WTC11 (cell line): ENCODE data around the gene VTN. TPM values are rescaled to one million over a fixed set of nuclear protein-coding genes. Genes with fewer than 3 reads are reported as not detected.
A peak's percentile ranks its signal among the peaks of the same experiment; 100 is the strongest.

ENCODE experiments used
- ATAC-seq: fragments of 200-7000 bp; cut with Tn5 transposase; 2 replicates; pipeline ENCODE4 v1.10.0; 2021; ENCODE audit warnings: mild to moderate bottlenecking, moderate library complexity
- CTCF ChIA-PET: fragments of 300-600 bp; sonication (Branson Sonifier 250); formaldehyde crosslinking; loops from one replicate; lab custom pipeline; 2021; ENCODE audit warnings: antibody characterized with exemption; lab: Charles Lee
- POLR2A ChIA-PET: fragments of 350-600 bp; sonication (Branson Sonifier 250); formaldehyde crosslinking; loops from one replicate; lab custom pipeline; 2021; ENCODE audit warnings: antibody characterized with exemption; lab: Charles Lee
- DNase-seq: peaks from one replicate; pipeline ENCODE4 v3.0.0; 2021; ENCODE audit warnings: low spot score
- H3K27ac Mint-ChIP-seq: 2 replicates; pipeline ENCODE4 v1.8.0; 2021; ENCODE audit warnings: mixed read lengths
- H3K27me3 Mint-ChIP-seq: 2 replicates; pipeline ENCODE4 v1.8.0; 2021; ENCODE audit warnings: low read depth, mild to moderate bottlenecking, moderate library complexity, mixed read lengths
- H3K36me3 Mint-ChIP-seq: 2 replicates; pipeline ENCODE4 v1.8.0; 2021; ENCODE audit warnings: mixed read lengths
- H3K4me1 Mint-ChIP-seq: 2 replicates; pipeline ENCODE4 v1.8.0; 2022; ENCODE audit warnings: mixed read lengths
- H3K4me3 Mint-ChIP-seq: 2 replicates; pipeline ENCODE4 v1.8.0; 2021; ENCODE audit warnings: mild to moderate bottlenecking, moderate library complexity, mixed read lengths
- H3K9me3 Mint-ChIP-seq: 2 replicates; pipeline ENCODE4 v1.8.0; 2021; ENCODE audit warnings: mixed read lengths
- ATF1 ChIP-seq: sonication (generic); formaldehyde crosslinking; IDR thresholded peaks from 2 replicates; pipeline ENCODE4 v1.8.1; 2023; ENCODE audit warnings: mild to moderate bottlenecking, moderate library complexity, missing genetic modification reagents
- CREM ChIP-seq: sonication (generic); formaldehyde crosslinking; IDR thresholded peaks from 2 replicates; pipeline ENCODE4 v1.8.1; 2022; ENCODE audit warnings: mild to moderate bottlenecking, missing genetic modification reagents, moderate library complexity
- ELF4 ChIP-seq: sonication (generic); formaldehyde crosslinking; IDR thresholded peaks from 2 replicates; pipeline ENCODE4 v1.8.1; 2022; ENCODE audit warnings: low read depth, mild to moderate bottlenecking, moderate library complexity, missing genetic modification reagents
- EMX1 ChIP-seq: fragments of 250-450 bp; sonication (Bioruptor Pico); IDR thresholded peaks from 2 replicates; pipeline ENCODE4 v1.8.0; 2021; ENCODE audit warnings: mild to moderate bottlenecking
- ETV6 ChIP-seq: sonication (generic); formaldehyde crosslinking; IDR thresholded peaks from 2 replicates; pipeline ENCODE4 v1.8.1; 2022; ENCODE audit warnings: mild to moderate bottlenecking, missing genetic modification reagents
- FOXK1 ChIP-seq: sonication (generic); formaldehyde crosslinking; IDR thresholded peaks from 2 replicates; pipeline ENCODE4 v1.8.0; 2022; ENCODE audit warnings: mild to moderate bottlenecking, moderate library complexity, missing genetic modification reagents
- HMGA2 ChIP-seq: fragments of 250-450 bp; sonication (Bioruptor Pico); IDR thresholded peaks from 2 replicates; pipeline ENCODE4 v1.4.0; 2021; ENCODE audit warnings: mild to moderate bottlenecking, moderate library complexity
- IRF1 ChIP-seq: sonication (generic); formaldehyde crosslinking; IDR thresholded peaks from 2 replicates; pipeline ENCODE4 v1.8.0; 2023; ENCODE audit warnings: missing genetic modification reagents
- JAZF1 ChIP-seq: fragments of 250-450 bp; sonication (Bioruptor Pico); IDR thresholded peaks from 2 replicates; pipeline ENCODE4 v1.9.0; 2021; ENCODE audit warnings: moderate library complexity, mild to moderate bottlenecking, inconsistent platforms
- MXD4 ChIP-seq: fragments of 250-450 bp; sonication (Bioruptor Pico); IDR thresholded peaks from 2 replicates; pipeline ENCODE4 v1.8.0; 2021; ENCODE audit warnings: mild to moderate bottlenecking, moderate library complexity, borderline replicate concordance
- SP1 ChIP-seq: sonication (generic); formaldehyde crosslinking; conservative IDR thresholded peaks from 2 replicates; pipeline ENCODE4 v1.8.1; 2022; ENCODE audit warnings: missing genetic modification reagents
- TEAD1 ChIP-seq: sonication (generic); formaldehyde crosslinking; IDR thresholded peaks from 2 replicates; pipeline ENCODE4 v1.8.0; 2022; ENCODE audit warnings: mild to moderate bottlenecking, missing genetic modification reagents
- TP53 ChIP-seq: sonication (generic); formaldehyde crosslinking; IDR thresholded peaks from 2 replicates; pipeline ENCODE4 v1.8.1; 2023; ENCODE audit warnings: mild to moderate bottlenecking, missing genetic modification reagents
- USF1 ChIP-seq: sonication (generic); formaldehyde crosslinking; IDR thresholded peaks from 2 replicates; pipeline ENCODE4 v1.8.0; 2022; ENCODE audit warnings: mild to moderate bottlenecking, missing genetic modification reagents
- ZBTB21 ChIP-seq: sonication (generic); formaldehyde crosslinking; IDR thresholded peaks from 2 replicates; pipeline ENCODE4 v1.8.1; 2023; ENCODE audit warnings: mild to moderate bottlenecking, missing genetic modification reagents, borderline replicate concordance
- ZNF396 ChIP-seq: fragments of 250-450 bp; sonication (Bioruptor Pico); IDR thresholded peaks from 2 replicates; pipeline ENCODE4 v1.8.0; 2021; ENCODE audit warnings: mild to moderate bottlenecking, moderate library complexity, borderline replicate concordance
- ZNF423 ChIP-seq: fragments of 250-450 bp; sonication (Bioruptor Pico); IDR thresholded peaks from 2 replicates; pipeline ENCODE4 v2.1.2; 2022; ENCODE audit warnings: mild to moderate bottlenecking, moderate library complexity
- total RNA-seq: library from RNA; stranded (reverse); gene quantifications from 3 replicates; pipeline ENCODE4 v1.2.3, GENCODE V29; 2021
- TF ChIP-seq, protein P1 (sequence below): sonication (generic); formaldehyde crosslinking; IDR thresholded peaks from 2 replicates; pipeline ENCODE4 v1.8.0; 2022; ENCODE audit warnings: mild to moderate bottlenecking, missing genetic modification reagents
- TF ChIP-seq, protein P2 (sequence below): sonication (generic); formaldehyde crosslinking; IDR thresholded peaks from 2 replicates; pipeline ENCODE4 v1.8.1; 2023; ENCODE audit warnings: mild to moderate bottlenecking, missing genetic modification reagents, moderate library complexity
- TF ChIP-seq, protein P3 (sequence below): sonication (generic); formaldehyde crosslinking; IDR thresholded peaks from 2 replicates; pipeline ENCODE4 v1.8.1; 2023; ENCODE audit warnings: mild to moderate bottlenecking, missing genetic modification reagents

The VTN gene
- total RNA-seq, 1 experiment from 2014 or later = 1.6 TPM

DNA sequence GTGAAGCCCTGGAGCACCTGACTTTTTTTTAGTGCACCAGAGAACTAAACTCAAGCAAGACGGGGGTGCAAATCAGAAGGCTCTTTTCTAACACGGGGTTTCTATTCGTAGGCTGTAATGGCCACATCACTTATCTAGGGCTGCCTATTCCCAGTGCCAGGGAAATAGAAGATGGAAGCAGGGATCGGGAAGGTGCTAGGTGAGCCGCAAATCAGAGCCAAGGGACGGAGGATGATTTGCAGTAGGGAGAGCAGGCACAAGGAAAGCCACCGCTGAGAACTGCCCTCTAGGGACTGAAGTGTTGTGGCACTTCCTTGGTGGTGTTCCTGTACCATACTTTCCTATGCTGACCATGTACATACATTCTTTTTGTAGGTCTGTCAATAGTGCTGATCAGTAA is 43.7 kb upstream of the VTN start:
- H3K27me3 Mint-ChIP-seq = peaks cover 59% of the 10 kb centered on the region
- H3K9me3 Mint-ChIP-seq = no peaks in the 10 kb centered on the region
- no peak overlapping the region for H3K27ac Mint-ChIP-seq
- peaks cover 31% of the 10 kb centered on the region for H3K4me1 Mint-ChIP-seq
- H3K36me3 Mint-ChIP-seq = no peaks in the 10 kb centered on the region
- ChIA-PET POLR2A (no interaction called here), CTCF (no interaction called here)
- no peak for TF ChIP-seq TP53 (CRISPR knock-in tag)
- TF ChIP-seq MXD4 (CRISPR knock-in tag) = no peak
- no peak for TF ChIP-seq HMGA2
- TF ChIP-seq, protein P1, sequence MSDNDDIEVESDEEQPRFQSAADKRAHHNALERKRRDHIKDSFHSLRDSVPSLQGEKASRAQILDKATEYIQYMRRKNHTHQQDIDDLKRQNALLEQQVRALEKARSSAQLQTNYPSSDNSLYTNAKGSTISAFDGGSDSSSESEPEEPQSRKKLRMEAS (CRISPR knock-in tag) = no peak
- TF ChIP-seq ZNF423 = no peak
- no peak for TF ChIP-seq JAZF1
- no peak for TF ChIP-seq EMX1 (CRISPR knock-in tag)
- TF ChIP-seq, protein P2, sequence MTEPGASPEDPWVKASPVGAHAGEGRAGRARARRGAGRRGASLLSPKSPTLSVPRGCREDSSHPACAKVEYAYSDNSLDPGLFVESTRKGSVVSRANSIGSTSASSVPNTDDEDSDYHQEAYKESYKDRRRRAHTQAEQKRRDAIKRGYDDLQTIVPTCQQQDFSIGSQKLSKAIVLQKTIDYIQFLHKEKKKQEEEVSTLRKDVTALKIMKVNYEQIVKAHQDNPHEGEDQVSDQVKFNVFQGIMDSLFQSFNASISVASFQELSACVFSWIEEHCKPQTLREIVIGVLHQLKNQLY (CRISPR knock-in tag) = no peak
- no peak for TF ChIP-seq SP1 (CRISPR knock-in tag)
- ATAC-seq = peak; percentile 20; the same call in 1 of the 2 replicates
- DNase-seq = no peak
- no peak overlapping the region for H3K4me3 Mint-ChIP-seq

- DNase-seq (no peak), ATAC-seq (no peak)
- TF ChIP-seq IRF1 (no peak), JAZF1 (no peak), ZBTB21 (no peak), ZNF396 (CRISPR knock-in tag) (no peak), CREM (CRISPR knock-in tag) (no peak), USF1 (no peak), ATF1 (CRISPR knock-in tag) (no peak), FOXK1 (CRISPR knock-in tag) (no peak)
- TF ChIP-seq, protein P3, sequence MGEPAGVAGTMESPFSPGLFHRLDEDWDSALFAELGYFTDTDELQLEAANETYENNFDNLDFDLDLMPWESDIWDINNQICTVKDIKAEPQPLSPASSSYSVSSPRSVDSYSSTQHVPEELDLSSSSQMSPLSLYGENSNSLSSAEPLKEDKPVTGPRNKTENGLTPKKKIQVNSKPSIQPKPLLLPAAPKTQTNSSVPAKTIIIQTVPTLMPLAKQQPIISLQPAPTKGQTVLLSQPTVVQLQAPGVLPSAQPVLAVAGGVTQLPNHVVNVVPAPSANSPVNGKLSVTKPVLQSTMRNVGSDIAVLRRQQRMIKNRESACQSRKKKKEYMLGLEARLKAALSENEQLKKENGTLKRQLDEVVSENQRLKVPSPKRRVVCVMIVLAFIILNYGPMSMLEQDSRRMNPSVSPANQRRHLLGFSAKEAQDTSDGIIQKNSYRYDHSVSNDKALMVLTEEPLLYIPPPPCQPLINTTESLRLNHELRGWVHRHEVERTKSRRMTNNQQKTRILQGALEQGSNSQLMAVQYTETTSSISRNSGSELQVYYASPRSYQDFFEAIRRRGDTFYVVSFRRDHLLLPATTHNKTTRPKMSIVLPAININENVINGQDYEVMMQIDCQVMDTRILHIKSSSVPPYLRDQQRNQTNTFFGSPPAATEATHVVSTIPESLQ (CRISPR knock-in tag) = no peak
- no peak overlapping the region for H3K4me3 Mint-ChIP-seq
- H3K27me3 Mint-ChIP-seq = peaks cover 44% of the 10 kb centered on the region
- peaks cover 48% of the 10 kb centered on the region for H3K4me1 Mint-ChIP-seq
- CTCF ChIA-PET = no interaction called here
- H3K9me3 Mint-ChIP-seq = no peaks in the 10 kb centered on the region
- no peaks in the 10 kb centered on the region for H3K36me3 Mint-ChIP-seq
- 0 out of 2 replicates have a peak overlapping the region, but pooled peaks have one; percentile 1 for H3K27ac Mint-ChIP-seq
- POLR2A ChIA-PET = no interaction called here
Observed at GRCh38 chr17:28412099-28412498, 42.0 kb upstream of the VTN start.

DNA sequence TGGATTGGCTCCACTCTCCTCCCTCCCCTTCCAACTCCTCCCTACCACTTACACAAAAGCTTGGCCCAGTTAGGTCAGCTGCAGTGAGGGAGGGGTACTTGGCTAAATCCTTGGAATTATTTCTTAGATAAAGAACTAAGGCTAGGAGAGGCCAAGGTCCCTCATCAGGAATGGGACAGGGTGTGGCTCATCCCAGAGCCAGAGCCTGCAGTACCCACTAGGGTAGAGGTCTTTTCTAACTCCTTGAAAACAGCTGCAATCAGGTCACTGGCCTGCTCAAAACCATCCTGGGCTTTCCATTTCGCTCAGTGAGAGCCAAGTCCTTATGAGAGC is 37.8 kb upstream of the VTN start:
- no peaks in the 10 kb centered on the region for H3K9me3 Mint-ChIP-seq
- ATAC-seq (peak; percentile 62), DNase-seq (no peak)
- no peaks in the 10 kb centered on the region for H3K36me3 Mint-ChIP-seq
- H3K4me1 Mint-ChIP-seq = peaks cover 74% of the 10 kb centered on the region
- ChIA-PET POLR2A (interaction anchor here (1.3 to 1.9 kb wide), 2 partner anchors 9 to 23 kb away, joined by 3 to 6 read pairs; no protein-coding TSS in a partner anchor), CTCF (interaction anchor here (0.7 to 3.7 kb wide), 13 partner anchors 9 to 144 kb away, joined by 3 to 62 read pairs (median 4); partner anchors contain the start of genes IFT20, SARM1 and TNFAIP1)
- TF ChIP-seq ETV6 (CRISPR knock-in tag) (peak; percentile 59; the same call in 1 of the 2 replicates), TEAD1 (CRISPR knock-in tag) (0 out of 2 replicates have a peak, but pooled peaks have one; percentile 36), ELF4 (CRISPR knock-in tag) (no peak)
- H3K27me3 Mint-ChIP-seq = peaks cover 30% of the 10 kb centered on the region
- H3K4me3 Mint-ChIP-seq = no peak overlapping the region
- peak overlapping the region; percentile 88 for H3K27ac Mint-ChIP-seq
